Measurements from ENCODE around the gene MAP2K7.
"Not testable (repeated sequence)": the region's sequence is repeated elsewhere in the genome, so short reads cannot be mapped to it uniquely, and the experiment has no call there.

GRCh38 chr19:7961082-7961481 lies 57.4 kb downstream of the MAP2K7 start:
- TF ChIP-seq POU6F1 (CRISPR knock-in tag; IDR thresholded peaks at IDR 0.05; ENCODE audit: borderline replicate concordance, low read depth); ARNTL (CRISPR knock-in tag; IDR thresholded peaks at IDR 0.05; ENCODE audit: borderline replicate concordance, low read depth); TCF4 (CRISPR knock-in tag; IDR thresholded peaks at IDR 0.05; ENCODE audit: borderline replicate concordance): not testable (repeated sequence)
